ENCODE results near the gene MELTF. TPM values are rescaled to one million over a fixed set of nuclear protein-coding genes. Genes with fewer than 3 reads are reported as not detected.

MELTF gene
- total RNA-seq, 1 experiment from 2014 or later, result 7.3 TPM

DNA sequence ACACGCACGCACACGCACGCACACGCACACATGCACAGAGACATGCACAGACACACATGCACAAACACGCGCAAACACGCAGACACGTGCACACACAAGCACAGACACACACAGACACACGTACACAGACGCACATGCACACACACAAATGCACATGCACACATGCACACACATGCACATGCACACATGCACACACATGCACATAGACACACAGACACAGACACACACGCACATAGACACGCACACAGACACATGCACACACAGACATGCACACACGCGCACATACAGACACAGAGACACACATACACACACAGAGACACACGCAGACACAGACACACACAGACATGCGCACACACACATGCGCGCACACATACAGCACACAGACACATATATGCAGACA is 34.6 kb downstream of the MELTF start (continued):
- TF ChIP-seq, protein P1, sequence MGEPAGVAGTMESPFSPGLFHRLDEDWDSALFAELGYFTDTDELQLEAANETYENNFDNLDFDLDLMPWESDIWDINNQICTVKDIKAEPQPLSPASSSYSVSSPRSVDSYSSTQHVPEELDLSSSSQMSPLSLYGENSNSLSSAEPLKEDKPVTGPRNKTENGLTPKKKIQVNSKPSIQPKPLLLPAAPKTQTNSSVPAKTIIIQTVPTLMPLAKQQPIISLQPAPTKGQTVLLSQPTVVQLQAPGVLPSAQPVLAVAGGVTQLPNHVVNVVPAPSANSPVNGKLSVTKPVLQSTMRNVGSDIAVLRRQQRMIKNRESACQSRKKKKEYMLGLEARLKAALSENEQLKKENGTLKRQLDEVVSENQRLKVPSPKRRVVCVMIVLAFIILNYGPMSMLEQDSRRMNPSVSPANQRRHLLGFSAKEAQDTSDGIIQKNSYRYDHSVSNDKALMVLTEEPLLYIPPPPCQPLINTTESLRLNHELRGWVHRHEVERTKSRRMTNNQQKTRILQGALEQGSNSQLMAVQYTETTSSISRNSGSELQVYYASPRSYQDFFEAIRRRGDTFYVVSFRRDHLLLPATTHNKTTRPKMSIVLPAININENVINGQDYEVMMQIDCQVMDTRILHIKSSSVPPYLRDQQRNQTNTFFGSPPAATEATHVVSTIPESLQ (CRISPR knock-in tag; IDR thresholded peaks at IDR 0.05), result no peak
- TF ChIP-seq, protein P2, sequence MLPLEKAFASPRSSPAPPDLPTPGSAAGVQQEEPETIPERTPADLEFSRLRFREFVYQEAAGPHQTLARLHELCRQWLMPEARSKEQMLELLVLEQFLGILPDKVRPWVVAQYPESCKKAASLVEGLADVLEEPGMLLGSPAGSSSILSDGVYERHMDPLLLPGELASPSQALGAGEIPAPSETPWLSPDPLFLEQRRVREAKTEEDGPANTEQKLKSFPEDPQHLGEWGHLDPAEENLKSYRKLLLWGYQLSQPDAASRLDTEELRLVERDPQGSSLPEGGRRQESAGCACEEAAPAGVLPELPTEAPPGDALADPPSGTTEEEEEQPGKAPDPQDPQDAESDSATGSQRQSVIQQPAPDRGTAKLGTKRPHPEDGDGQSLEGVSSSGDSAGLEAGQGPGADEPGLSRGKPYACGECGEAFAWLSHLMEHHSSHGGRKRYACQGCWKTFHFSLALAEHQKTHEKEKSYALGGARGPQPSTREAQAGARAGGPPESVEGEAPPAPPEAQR (CRISPR knock-in tag; IDR thresholded peaks at IDR 0.05), result no peak
- TF ChIP-seq, protein P3, sequence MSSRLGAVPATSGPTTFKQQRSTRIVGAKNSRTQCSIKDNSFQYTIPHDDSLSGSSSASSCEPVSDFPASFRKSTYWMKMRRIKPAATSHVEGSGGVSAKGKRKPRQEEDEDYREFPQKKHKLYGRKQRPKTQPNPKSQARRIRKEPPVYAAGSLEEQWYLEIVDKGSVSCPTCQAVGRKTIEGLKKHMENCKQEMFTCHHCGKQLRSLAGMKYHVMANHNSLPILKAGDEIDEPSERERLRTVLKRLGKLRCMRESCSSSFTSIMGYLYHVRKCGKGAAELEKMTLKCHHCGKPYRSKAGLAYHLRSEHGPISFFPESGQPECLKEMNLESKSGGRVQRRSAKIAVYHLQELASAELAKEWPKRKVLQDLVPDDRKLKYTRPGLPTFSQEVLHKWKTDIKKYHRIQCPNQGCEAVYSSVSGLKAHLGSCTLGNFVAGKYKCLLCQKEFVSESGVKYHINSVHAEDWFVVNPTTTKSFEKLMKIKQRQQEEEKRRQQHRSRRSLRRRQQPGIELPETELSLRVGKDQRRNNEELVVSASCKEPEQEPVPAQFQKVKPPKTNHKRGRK (CRISPR knock-in tag; IDR thresholded peaks at IDR 0.05; ENCODE audit: borderline replicate concordance), result no peak
- TF ChIP-seq ZNF671 (CRISPR knock-in tag; IDR thresholded peaks at IDR 0.05) (no peak), FOXP1 (CRISPR knock-in tag; IDR thresholded peaks at IDR 0.05; ENCODE audit: borderline replicate concordance) (no peak), SOX15 (CRISPR knock-in tag; IDR thresholded peaks at IDR 0.05) (no peak)

DNA sequence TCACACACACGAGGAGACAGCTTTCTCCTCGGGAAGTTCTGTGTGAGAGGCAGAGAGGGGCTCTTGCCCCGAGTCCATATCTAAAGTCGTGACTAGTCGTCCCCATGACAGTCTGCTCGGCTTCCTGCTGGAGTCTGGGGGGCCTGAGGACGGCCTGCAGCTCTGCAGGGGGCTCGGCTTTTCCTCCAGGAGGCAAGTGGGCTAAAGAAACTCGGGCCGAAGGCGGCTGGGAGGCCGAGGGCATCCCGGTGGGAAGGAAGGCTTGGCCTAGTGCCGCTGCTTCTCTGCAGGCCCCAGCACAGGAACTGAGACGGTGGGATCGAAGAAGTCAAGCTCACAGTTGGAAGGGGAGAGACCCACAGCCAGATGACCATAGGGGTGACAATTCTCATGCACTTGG is 35.6 kb downstream of the MELTF start:
- DNase-seq (ENCODE audit: low spot score) (no peak), ATAC-seq (no peak)
- Mint-ChIP-seq H3K4me3 (no peak overlapping the region), H3K27ac (no peak overlapping the region), H3K27me3 (ENCODE audit: low read depth) (no peaks in the 10 kb centered on the region; the same call in 1 of the 2 replicates), H3K4me1 (0 out of 2 replicates have a peak, but pooled peaks cover 2% of the 10 kb centered on the region), H3K9me3 (no peaks in the 10 kb centered on the region), H3K36me3 (no peaks in the 10 kb centered on the region)
- ChIA-PET CTCF (interaction anchor here (0.6 kb wide), 1 partner anchor 8 kb away, joined by 3 read pairs; no protein-coding TSS in a partner anchor), POLR2A (no interaction called here)
- no peak for TF ChIP-seq ZNF263 (CRISPR knock-in tag; IDR thresholded peaks at IDR 0.05; ENCODE audit: low read depth)
- TF ChIP-seq, protein P4, sequence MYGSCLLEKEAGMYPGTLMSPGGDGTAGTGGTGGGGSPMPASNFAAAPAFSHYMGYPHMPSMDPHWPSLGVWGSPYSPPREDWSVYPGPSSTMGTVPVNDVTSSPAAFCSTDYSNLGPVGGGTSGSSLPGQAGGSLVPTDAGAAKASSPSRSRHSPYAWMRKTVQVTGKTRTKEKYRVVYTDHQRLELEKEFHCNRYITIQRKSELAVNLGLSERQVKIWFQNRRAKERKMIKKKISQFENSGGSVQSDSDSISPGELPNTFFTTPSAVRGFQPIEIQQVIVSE (CRISPR knock-in tag; IDR thresholded peaks at IDR 0.05; ENCODE audit: borderline replicate concordance), result no peak
- TF ChIP-seq, protein P5, sequence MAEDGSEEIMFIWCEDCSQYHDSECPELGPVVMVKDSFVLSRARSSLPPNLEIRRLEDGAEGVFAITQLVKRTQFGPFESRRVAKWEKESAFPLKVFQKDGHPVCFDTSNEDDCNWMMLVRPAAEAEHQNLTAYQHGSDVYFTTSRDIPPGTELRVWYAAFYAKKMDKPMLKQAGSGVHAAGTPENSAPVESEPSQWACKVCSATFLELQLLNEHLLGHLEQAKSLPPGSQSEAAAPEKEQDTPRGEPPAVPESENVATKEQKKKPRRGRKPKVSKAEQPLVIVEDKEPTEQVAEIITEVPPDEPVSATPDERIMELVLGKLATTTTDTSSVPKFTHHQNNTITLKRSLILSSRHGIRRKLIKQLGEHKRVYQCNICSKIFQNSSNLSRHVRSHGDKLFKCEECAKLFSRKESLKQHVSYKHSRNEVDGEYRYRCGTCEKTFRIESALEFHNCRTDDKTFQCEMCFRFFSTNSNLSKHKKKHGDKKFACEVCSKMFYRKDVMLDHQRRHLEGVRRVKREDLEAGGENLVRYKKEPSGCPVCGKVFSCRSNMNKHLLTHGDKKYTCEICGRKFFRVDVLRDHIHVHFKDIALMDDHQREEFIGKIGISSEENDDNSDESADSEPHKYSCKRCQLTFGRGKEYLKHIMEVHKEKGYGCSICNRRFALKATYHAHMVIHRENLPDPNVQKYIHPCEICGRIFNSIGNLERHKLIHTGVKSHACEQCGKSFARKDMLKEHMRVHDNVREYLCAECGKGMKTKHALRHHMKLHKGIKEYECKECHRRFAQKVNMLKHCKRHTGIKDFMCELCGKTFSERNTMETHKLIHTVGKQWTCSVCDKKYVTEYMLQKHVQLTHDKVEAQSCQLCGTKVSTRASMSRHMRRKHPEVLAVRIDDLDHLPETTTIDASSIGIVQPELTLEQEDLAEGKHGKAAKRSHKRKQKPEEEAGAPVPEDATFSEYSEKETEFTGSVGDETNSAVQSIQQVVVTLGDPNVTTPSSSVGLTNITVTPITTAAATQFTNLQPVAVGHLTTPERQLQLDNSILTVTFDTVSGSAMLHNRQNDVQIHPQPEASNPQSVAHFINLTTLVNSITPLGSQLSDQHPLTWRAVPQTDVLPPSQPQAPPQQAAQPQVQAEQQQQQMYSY (CRISPR knock-in tag; IDR thresholded peaks at IDR 0.05), result no peak

DNA sequence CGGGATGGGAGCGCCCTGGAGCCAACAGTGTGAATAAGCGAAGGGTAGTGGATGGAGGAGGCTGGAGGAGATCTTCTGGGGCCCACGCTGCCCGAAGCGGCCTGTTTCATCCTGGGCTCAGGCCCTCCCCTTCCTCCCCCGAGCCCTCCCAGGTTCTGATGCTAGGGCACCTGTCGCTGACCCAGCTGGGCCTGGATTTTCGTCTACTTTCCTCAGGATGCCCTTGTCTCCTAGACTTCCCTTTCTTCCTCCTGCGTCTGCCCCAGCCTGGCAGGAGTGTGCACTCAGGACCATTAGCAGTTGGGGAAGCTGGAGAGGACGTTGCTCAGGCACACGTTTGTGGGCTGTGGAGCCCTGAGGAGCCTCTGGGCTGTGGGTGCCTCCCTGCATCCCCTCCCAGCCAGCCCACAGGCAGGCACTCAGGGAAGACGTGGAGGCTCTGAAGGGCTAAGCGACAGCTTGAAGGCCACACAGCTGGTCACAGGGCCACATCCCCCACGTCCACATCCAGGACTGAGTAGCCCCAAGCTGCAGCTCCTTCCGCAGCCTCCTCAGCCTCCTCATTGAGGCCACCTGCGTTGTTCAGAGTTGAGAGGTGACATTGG is 37.1 kb downstream of the MELTF start:
- no peak overlapping the region for H3K27ac Mint-ChIP-seq
- no peak for ATAC-seq

More for the DNA sequence above, 37.1 kb downstream of the MELTF start:
- TF ChIP-seq NR3C1 (CRISPR knock-in tag; conservative IDR thresholded peaks at IDR 0.05; ENCODE audit: low read depth), result no peak
- ChIA-PET CTCF (interaction anchor here (0.6 to 1.5 kb wide), 3 partner anchors 37 to 195 kb away, joined by 4 to 6 read pairs (median 4); partner anchors contain the start of gene MELTF), POLR2A (no interaction called here)
- no peaks in the 10 kb centered on the region; the same call in 1 of the 2 replicates for H3K27me3 Mint-ChIP-seq (ENCODE audit: low read depth)
- H3K4me3 Mint-ChIP-seq, result no peak overlapping the region
- no peaks in the 10 kb centered on the region for H3K9me3 Mint-ChIP-seq
- DNase-seq (ENCODE audit: low spot score), result no peak
- no peaks in the 10 kb centered on the region for H3K36me3 Mint-ChIP-seq
- H3K4me1 Mint-ChIP-seq, result 0 out of 2 replicates have a peak, but pooled peaks cover 2% of the 10 kb centered on the region
